GM18951 (cell line): ENCODE results near the gene CARMIL3.

ENCODE experiments used
- POLR2A ChIP-seq: IDR thresholded peaks from 4 replicates; pipeline ENCODE4 v1.6.1; 2011; ENCODE audit warnings: mild to moderate bottlenecking; ENCODE audit not compliant: insufficient read length, insufficient read depth; ENCODE audit errors: extremely low read depth
- in situ Hi-C: fragments of 300-500 bp; cut with MboI; formaldehyde crosslinking; loops from one replicate; pipeline ENCODE4 v1.12.0; 2022; ENCODE audit warnings: low sequenced_read_pairs, mixed read lengths, inconsistent platforms; ENCODE audit not compliant: unreplicated experiment

CARMIL3 gene

DNA sequence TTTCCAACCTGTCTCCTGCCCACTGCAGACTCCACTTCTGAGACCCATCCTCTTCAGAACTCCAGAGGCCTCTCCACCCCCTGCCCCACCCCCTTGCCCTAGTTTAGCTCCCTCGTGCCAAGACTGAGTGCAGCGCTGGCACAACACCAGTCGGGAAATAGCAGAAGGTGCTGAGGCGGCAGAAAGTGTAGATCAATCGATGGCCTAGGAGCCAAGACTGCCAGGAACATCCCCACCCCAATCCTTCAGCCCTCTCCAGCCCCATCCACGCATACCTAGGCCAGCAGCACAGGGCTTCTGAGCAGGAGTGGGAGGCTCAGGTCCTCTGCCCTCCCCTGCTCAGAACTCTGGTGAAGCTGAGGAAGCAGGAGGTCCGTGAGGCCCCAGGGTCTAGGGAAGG lies 20.6 kb downstream of the CARMIL3 start:
- in situ Hi-C loops, result no loop called here
- TF ChIP-seq POLR2A, result no peak

- TF ChIP-seq POLR2A, result no peak
- in situ Hi-C loops, result no loop called here
Observed at GRCh38 chr14:24072881-24073877, 21.4 kb downstream of the CARMIL3 start.

GRCh38 chr14:24074625-24075484 lies 23.0 kb downstream of the CARMIL3 start:
- in situ Hi-C loops, result loop anchor here (25.0 kb wide), 1 partner anchor 88 kb away; the partner anchor contains the start of gene DHRS4L2
- no peak for TF ChIP-seq POLR2A

GRCh38 chr14:24075485-24076301 lies 23.9 kb downstream of the CARMIL3 start:
- in situ Hi-C loops, result loop anchor here (25.0 kb wide), 1 partner anchor 88 kb away; the partner anchor contains the start of gene DHRS4L2
- no peak for TF ChIP-seq POLR2A

DNA sequence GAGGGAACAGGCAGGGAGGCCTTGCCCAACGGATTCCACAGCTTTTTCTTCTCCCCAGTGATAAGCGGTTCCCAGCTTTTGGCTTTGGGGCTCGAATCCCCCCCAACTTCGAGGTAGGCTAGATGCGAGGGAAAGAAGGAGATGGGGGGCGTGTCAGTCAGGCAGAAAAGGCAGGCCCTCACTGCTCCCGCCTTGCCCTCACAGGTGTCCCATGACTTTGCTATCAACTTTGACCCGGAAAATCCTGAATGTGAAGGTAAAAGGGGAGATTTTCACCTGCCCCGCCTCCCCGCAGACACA lies 24.4 kb downstream of the CARMIL3 start:
- TF ChIP-seq POLR2A, result no peak
- in situ Hi-C loops, result loop anchor here (25.0 kb wide), 1 partner anchor 89 kb away; the partner anchor contains the start of gene DHRS4L2

DNA sequence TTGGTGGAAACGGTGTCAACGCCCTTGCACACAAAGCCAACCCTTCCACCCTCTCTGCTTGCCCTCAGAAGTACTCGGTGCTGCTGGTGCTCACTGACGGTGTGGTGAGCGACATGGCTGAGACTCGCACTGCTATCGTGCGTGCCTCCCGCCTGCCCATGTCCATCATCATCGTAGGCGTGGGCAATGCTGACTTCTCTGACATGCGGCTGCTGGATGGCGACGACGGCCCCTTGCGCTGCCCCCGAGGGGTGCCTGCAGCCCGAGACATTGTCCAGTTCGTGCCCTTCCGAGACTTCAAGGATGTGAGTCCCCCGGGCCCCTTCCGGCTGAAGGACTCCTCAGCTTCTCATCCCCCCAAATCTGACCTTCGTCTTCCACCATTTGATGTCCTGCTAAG lies 25.3 kb downstream of the CARMIL3 start:
- TF ChIP-seq POLR2A, result no peak
- in situ Hi-C loops, result loop anchor here (25.0 kb wide), 1 partner anchor 90 kb away; the partner anchor contains the start of gene DHRS4L2

- TF ChIP-seq POLR2A, result no peak
- in situ Hi-C loops, result loop anchor here (25.0 kb wide), 1 partner anchor 91 kb away; the partner anchor contains the start of gene DHRS4L2
Observed at GRCh38 chr14:24078146-24078545, 26.3 kb downstream of the CARMIL3 start.

DNA sequence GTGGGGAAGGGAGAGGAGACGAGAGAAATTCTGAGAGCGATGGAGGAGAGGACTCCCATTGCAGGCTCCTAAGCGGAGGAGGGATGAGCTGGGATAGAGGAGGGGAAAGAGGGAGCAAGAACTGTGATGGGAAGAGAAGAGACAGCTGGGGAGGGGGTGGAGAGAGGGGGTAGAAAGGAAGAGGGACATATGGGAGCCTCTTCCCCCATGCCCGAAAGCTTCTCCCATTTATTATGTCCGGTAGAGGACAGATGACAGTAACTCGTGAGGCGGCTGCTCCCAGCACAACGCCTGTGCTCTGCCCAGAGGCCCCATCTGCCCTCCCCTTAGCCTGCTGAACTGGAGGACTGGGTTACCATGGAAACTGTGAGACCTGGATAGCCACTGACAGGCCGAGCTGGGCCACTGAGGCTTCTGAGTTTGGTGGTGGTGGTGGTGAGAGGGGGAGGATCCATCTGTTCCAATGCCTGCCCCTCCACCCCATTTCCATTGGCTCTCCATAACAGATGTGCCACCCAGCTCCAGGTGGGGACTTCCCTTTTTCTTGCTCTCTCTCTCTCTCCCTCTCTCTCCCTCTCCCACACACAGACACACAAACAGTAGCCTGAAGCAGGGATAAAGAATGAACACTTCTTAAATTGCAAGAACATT lies 27.8 kb downstream of the CARMIL3 start:
- in situ Hi-C loops, result loop anchor here (25.0 kb wide), 1 partner anchor 92 kb away; the partner anchor contains the start of gene DHRS4L2

GRCh38 chr14:24080142-24080530 lies 28.3 kb downstream of the CARMIL3 start:
- TF ChIP-seq POLR2A, result no peak
- in situ Hi-C loops, result loop anchor here (25.0 kb wide), 1 partner anchor 93 kb away; the partner anchor contains the start of gene DHRS4L2

More for the DNA sequence above, 27.8 kb downstream of the CARMIL3 start:
- no peak for TF ChIP-seq POLR2A

GRCh38 chr14:24080888-24081738 lies 29.3 kb downstream of the CARMIL3 start:
- TF ChIP-seq POLR2A, result peak; percentile 73
- in situ Hi-C loops, result loop anchor here (25.0 kb wide), 1 partner anchor 94 kb away; the partner anchor contains the start of gene DHRS4L2

DNA sequence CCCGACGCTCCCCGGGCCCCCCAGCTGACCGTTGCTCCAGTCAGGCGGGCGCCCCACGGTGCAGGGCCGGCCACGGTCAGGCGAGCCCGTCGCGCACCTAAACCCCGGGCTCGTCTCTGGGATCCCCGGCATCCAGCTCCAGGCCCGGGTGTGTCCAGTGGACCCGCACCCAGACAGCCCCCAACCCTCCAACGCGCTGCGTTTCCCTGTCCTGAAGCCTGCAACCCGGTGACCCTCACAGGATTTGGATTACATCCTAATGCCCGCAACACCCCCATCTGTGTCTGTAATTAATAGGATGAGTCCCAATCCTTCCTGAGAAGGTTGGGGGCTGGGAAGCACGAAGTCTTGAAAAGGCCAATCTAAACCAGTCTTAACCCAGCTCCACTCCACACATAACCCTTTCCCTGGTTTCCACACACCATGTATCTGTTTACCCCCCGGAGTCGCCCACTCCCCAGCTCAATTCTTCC lies 30.0 kb downstream of the CARMIL3 start:
- TF ChIP-seq POLR2A, result no peak
- in situ Hi-C loops, result loop anchor here (25.0 kb wide), 1 partner anchor 94 kb away; the partner anchor contains the start of gene DHRS4L2
